Medulla oblongata (tissue), 1 donor: Measurements from ENCODE around the gene FAM149B1.

Experiments used
- DNase-seq: peaks from one replicate; pipeline ENCODE4 v3.0.0-alpha.2; 2015; ENCODE audit errors: extremely low spot score

The FAM149B1 gene

DNA sequence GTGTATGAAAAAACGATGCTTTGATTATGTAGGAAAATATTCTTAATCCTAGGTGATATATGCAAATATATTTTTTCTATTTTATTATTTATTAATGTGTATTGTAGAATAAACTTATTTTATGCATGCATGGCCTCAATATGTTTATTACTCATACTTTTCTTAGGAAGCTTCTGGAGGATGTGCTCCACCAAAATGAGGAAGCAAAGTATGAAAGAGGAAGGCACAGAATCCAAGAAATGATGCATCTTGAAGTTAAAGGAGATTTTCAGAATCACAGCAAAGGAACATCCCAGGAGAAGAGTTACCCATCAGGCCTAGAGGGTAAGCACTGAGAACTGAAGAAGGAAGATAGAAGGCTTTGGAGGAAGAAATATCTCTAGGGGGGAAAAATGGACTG, 119.5 kb downstream of the FAM149B1 start:
- peak; percentile 2 for DNase-seq

DNA sequence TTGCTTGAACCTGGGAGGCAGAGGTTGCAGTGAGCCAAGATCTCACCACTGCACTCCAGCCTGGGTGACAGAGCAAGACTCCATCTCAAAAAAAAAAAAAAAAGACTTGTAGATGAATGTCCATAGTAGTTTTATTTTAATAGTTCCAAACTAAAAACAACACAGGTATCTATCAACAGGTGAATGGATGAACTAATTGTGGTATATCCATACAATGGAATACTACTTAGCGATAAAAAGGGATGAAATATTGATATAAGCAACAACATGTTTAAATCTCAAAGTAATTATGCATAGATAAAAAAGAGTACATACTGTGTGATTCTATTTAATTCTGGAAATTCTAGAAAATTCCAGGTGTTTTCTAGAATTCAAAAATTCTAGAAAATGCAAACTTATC, 122.0 kb downstream of the FAM149B1 start:
- no peak for DNase-seq

DNA sequence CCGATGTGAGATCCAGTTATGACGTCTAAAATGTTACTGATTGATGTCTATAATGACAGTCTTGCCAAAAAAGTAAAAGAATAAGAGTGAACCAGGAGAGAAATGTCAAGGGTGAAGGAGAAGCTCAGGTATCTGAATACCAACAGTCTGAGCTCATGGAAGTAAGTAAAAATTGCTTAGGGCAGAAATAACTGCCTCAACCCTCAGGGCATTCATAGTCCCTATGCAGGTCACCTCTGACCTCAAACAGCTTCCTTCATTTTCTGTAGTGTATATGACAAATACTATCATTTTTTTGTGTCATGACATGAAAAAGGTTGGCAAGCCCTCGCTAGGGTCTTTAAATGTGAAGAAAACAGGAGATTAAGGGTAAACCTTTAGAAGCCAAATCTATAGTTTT, 125.5 kb downstream of the FAM149B1 start:
- no peak for DNase-seq
